ENCODE measurements around the gene CRY1. TPM values are rescaled to one million over a fixed set of nuclear protein-coding genes. Genes with fewer than 3 reads are reported as not detected.
"Not testable (repeated sequence)": the region's sequence is repeated elsewhere in the genome, so short reads cannot be mapped to it uniquely, and the experiment has no call there.

CRY1 gene
- total and polyA plus RNA-seq, 5 experiments from 2014 or later: 26.1 to 37.9 (median 30.7) TPM

DNA sequence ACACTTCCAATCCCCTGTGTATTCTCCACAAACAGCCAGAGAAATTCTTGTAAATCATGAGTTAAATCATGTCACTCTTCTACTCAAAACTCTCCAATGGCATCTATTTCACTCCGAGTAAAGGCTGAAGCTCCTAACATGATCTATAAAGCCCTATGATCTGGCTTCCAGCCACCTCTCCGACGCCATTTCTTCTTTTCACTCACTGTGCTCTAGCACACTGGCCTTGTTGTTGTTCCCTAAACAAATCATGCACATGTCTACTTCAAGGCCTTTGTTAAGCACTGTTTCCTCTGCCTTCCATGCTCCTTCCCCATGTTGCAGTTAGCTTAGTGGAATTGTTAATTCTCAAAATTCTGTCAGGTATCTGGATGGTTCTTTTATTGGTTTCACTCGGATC, 76.3 kb downstream of the CRY1 start:
- peaks cover 0 to 3% (median 0%) of the 10 kb centered on the region in 4 donors for H3K4me1 Mint-ChIP-seq
- ATAC-seq (no peak), DNase-seq (no peak)
- H3K4me3 Mint-ChIP-seq: no peak overlapping the region
- no peaks in the 10 kb centered on the region for H3K27me3 Mint-ChIP-seq
- peaks cover 4 to 53% (median 43%) of the 10 kb centered on the region in 3 donors for H3K36me3 Mint-ChIP-seq
- no peaks in the 10 kb centered on the region for H3K9me3 Mint-ChIP-seq
- POLR2A ChIA-PET: no interaction called here
- no peak overlapping the region for H3K27ac Mint-ChIP-seq

DNA sequence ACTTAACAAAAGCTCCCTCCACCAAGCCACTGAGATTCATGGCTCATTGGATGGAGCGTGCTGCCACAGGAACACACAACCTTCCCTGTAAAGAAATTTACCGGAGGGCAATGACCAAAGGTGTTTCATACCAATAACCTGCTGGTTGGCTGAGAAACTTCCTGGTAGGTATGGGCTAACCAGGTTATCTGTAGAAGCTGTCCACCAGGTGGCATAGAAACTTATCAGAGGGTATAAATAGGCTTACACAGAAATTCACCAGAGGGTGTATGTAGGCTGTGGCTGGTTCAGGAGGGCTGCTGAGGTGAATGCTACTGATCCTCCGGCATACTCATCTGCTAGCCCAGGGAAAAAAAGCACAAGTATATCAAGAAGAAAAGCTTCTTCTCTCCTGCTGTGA, 79.3 kb downstream of the CRY1 start:
- H3K4me1 Mint-ChIP-seq: peaks cover 0 to 3% (median 0%) of the 10 kb centered on the region in 4 donors
- no peaks in the 10 kb centered on the region for H3K27me3 Mint-ChIP-seq
- POLR2A ChIA-PET: no interaction called here
- H3K36me3 Mint-ChIP-seq: peaks cover 4 to 37% (median 36%) of the 10 kb centered on the region in 3 donors
- ATAC-seq (peak; percentile 58 to 61), DNase-seq (peak in 2 of 10 donors; percentile 1 to 4)
- no peaks in the 10 kb centered on the region for H3K9me3 Mint-ChIP-seq
- H3K4me3 Mint-ChIP-seq: no peak overlapping the region
- peak overlapping the region in 1 of 10 donors; percentile 56 for H3K27ac Mint-ChIP-seq

DNA sequence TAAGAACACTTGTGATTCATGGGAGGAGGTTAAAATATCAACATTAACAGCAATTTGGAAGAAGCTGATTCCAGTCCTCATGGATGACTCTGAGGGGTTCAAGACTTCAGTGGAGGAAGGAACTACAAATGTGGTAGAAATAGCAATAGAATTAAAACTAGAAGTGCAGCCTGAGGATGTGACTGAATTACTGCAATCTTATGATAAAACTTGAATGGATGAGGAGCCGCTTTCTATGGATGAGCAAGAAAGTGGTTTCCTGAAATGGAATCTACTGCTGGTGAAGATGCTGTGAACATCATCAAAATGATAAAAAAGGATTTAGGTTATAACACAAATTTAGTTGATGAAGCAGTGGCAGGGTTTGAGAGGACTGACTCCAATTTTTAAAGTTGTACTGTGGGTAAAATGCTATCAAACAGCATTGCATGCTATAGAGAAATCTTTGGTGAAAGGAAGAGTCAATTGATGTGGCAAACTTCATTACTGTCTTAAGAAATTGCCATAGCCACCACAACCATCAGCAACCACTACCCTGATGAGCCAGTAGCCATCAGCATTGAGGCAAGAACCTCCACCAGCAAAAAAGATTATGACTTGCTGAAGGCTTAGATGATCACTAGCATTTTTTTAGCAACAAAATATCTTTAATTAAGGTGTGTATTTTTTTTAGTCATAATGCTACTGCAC, 80.5 kb downstream of the CRY1 start:
- no peaks in the 10 kb centered on the region for H3K27me3 Mint-ChIP-seq
- no peak for DNase-seq
- peaks cover 0 to 3% (median 0%) of the 10 kb centered on the region in 4 donors for H3K4me1 Mint-ChIP-seq
- POLR2A ChIA-PET: no interaction called here
- no peak for ATAC-seq
- H3K27ac Mint-ChIP-seq: no peak overlapping the region
- no peak overlapping the region for H3K4me3 Mint-ChIP-seq
- H3K36me3 Mint-ChIP-seq: peaks cover 3 to 37% (median 30%) of the 10 kb centered on the region in 3 donors
- no peaks in the 10 kb centered on the region for H3K9me3 Mint-ChIP-seq

DNA sequence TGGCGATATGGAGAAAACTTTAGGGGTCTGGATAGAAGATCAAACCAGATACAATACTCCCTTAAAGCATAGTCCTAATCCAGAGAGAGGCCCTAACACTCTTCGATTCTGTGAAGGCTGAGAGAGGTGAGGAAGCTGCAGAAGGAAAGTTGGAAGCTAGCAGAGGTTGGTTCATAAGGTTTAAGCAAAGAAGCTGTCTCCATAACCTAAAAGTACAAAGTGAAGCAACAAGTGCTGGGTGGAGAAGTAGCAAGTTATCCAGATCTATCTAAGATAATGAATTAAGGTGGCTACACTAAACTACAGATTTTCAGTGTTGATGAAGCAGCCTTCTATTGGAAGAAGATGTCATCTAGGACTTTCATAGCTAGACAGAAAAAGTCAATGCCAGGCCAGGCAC, 81.8 kb downstream of the CRY1 start:
- Mint-ChIP-seq H3K9me3 (no peaks in the 10 kb centered on the region), H3K27me3 (no peaks in the 10 kb centered on the region), H3K4me1 (no peaks in the 10 kb centered on the region), H3K4me3 (no peak overlapping the region), H3K27ac (peak overlapping the region in 2 of 10 donors; percentile 3 to 56), H3K36me3 (peaks cover 0 to 29% (median 18%) of the 10 kb centered on the region in 3 donors)
- POLR2A ChIA-PET: no interaction called here
- DNase-seq (no peak), ATAC-seq (no peak)

DNA sequence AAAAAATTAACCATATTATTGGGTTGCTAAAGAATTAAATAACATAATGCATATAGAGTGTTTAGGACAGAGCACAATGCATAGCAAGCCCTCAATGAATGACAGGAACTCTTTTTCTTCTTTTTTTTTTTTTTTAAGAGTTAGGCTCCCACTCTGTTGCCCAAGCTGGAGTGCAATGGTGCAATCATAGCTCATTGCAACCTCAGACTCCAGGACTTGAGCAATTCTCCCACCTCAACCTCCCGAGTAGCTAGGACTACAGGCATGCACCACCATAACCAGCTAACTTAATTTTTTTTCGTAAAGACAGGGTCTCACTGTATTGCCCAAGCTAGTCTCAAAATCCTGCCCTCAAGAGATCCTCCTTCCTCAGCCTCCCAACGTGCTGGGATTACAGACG, 85.9 kb downstream of the CRY1 start:
- Mint-ChIP-seq H3K9me3 (no peaks in the 10 kb centered on the region), H3K36me3 (peaks cover 0 to 28% (median 14%) of the 10 kb centered on the region in 3 donors), H3K4me1 (no peaks in the 10 kb centered on the region), H3K27ac (no peak overlapping the region), H3K4me3 (no peak overlapping the region), H3K27me3 (no peaks in the 10 kb centered on the region)
- ATAC-seq: no peak
- POLR2A ChIA-PET: interaction anchor here (0.7 kb wide), 1 partner anchor 83 kb away, joined by 5 read pairs; no protein-coding TSS in a partner anchor
- no peak for DNase-seq

DNA sequence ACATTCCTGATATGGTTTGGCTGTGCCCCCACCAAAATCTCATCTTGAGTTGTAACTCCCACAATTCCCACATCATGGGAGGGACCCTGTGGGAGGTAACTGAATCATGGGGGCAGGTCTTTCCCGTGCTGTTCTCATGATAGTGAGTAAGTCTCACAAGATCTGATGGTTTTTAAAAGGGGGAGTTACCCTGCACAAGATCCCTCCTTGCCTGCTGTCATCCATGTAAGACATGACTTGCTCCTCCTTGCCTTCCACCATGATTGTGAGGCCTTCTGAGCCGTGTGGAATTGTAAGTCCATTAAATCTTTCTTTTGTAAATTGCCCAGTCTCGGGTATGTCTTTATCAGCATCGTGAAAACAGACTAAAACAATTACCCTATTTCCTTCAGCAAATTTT, 90.7 kb downstream of the CRY1 start:
- POLR2A ChIA-PET, H3K27me3 Mint-ChIP-seq, H3K9me3 Mint-ChIP-seq, H3K4me1 Mint-ChIP-seq, ATAC-seq, H3K27ac Mint-ChIP-seq, DNase-seq, H3K4me3 Mint-ChIP-seq: not testable (repeated sequence)
- peaks cover 3 to 40% (median 26%) of the 10 kb centered on the region in 3 donors for H3K36me3 Mint-ChIP-seq

DNA sequence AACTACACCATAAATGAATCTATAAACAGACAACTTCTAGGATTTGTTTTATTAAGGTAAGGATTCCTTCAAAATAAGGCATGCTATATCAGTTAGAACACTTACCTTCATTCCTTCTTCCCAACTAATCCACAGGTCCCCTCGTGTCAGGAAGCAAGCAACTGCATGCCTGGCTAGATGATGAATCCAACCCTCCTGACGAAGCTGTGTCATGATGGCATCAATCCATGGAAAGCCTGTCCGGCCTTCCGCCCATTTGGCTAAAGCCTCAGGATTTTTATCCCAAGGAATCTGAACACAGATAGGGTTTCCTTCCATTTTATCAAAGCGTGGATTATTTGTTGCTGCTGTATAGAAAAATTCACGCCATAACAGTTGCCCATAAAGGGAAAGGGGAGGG, 93.9 kb downstream of the CRY1 start:
- no peak overlapping the region for H3K4me3 Mint-ChIP-seq
- ATAC-seq (no peak), DNase-seq (no peak)
- no peaks in the 10 kb centered on the region for H3K4me1 Mint-ChIP-seq
- H3K27ac Mint-ChIP-seq: no peak overlapping the region
- POLR2A ChIA-PET: no interaction called here
- peaks cover 9 to 57% (median 42%) of the 10 kb centered on the region in 3 donors for H3K36me3 Mint-ChIP-seq
- no peaks in the 10 kb centered on the region for H3K27me3 Mint-ChIP-seq
- no peaks in the 10 kb centered on the region for H3K9me3 Mint-ChIP-seq

DNA sequence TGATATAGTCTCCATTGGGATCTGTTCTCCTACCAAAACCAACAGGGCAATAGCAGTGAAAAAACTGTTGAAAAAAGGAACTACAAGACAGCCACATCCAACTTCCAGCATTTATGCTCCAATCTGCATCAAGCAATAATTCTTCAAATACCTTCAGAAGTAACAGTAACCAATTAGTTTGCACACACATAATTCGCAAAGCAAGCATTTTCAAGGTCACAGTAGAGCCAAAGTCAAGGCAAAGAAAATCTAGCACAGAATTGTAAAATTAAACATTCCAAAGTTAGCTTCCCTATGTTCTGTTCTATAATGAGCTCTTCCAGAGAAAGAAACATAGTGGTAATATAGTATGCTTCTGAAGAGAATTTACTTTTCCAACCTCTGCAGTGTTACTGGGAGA, 95.4 kb downstream of the CRY1 start:
- ATAC-seq (no peak), DNase-seq (no peak)
- H3K36me3 Mint-ChIP-seq: peaks cover 9 to 57% (median 35%) of the 10 kb centered on the region in 3 donors
- no peaks in the 10 kb centered on the region for H3K4me1 Mint-ChIP-seq
- no peaks in the 10 kb centered on the region for H3K27me3 Mint-ChIP-seq
- H3K27ac Mint-ChIP-seq: peak overlapping the region in 1 of 10 donors; percentile 18
- no peaks in the 10 kb centered on the region for H3K9me3 Mint-ChIP-seq
- POLR2A ChIA-PET: no interaction called here
- H3K4me3 Mint-ChIP-seq: no peak overlapping the region

DNA sequence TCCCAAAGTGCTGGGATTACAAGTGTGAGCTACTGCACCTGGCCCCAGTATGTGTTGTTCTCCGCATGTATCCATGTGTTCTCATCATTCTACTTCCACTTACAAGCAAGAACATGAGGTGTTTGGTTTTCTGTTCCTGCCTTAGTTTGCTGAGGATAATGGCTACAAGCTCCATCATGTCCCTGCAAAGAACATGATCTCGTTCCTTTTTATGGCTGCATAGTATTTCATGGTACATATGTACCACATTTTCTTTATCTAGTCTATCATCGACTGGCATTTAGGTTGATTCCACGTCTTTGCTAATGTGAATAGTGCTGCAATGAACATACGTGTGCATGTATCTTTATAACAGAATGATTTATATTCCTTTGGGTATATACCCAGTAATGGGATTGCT, 97.2 kb downstream of the CRY1 start:
- H3K4me1 Mint-ChIP-seq, H3K9me3 Mint-ChIP-seq, ATAC-seq, POLR2A ChIA-PET, H3K4me3 Mint-ChIP-seq, H3K27ac Mint-ChIP-seq, DNase-seq, H3K27me3 Mint-ChIP-seq: not testable (repeated sequence)
- H3K36me3 Mint-ChIP-seq: peaks cover 9 to 46% (median 24%) of the 10 kb centered on the region in 3 donors

DNA sequence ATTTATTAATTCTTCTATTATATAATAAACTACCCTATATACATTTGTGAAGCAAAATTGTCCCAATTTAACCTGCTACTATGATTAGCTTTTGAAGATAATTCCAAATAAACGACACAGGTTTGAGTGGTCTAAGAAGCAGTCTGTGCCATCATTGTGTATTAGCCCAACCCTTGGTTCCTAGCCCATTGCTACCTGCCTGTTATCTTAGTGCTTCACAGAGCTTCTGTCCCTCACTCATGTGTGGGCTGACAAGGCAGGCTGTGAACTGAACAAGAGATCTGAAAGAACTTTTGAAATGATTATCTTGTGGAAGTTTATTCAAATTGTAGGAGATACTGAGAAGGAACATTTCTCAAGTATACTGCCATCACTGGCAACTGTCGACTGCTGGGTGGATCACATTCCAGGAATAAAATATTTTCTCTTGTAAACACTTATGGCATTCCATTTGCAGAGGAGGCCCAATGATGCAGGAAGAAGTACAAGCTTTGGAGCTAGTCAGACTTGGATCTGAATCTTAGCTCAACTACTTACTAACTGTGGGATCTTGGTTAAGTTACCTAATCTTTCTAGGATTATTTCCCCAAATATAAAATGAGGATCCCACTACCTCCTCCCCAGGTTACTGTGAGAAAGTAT, 98.6 kb downstream of the CRY1 start:
- POLR2A ChIA-PET: no interaction called here
- ATAC-seq (no peak), DNase-seq (no peak)
- no peaks in the 10 kb centered on the region for H3K4me1 Mint-ChIP-seq
- no peaks in the 10 kb centered on the region for H3K9me3 Mint-ChIP-seq
- no peak overlapping the region for H3K4me3 Mint-ChIP-seq
- no peaks in the 10 kb centered on the region for H3K27me3 Mint-ChIP-seq
- peaks cover 9 to 37% (median 22%) of the 10 kb centered on the region in 3 donors for H3K36me3 Mint-ChIP-seq
- peak overlapping the region in 1 of 10 donors; percentile 14 for H3K27ac Mint-ChIP-seq

DNA sequence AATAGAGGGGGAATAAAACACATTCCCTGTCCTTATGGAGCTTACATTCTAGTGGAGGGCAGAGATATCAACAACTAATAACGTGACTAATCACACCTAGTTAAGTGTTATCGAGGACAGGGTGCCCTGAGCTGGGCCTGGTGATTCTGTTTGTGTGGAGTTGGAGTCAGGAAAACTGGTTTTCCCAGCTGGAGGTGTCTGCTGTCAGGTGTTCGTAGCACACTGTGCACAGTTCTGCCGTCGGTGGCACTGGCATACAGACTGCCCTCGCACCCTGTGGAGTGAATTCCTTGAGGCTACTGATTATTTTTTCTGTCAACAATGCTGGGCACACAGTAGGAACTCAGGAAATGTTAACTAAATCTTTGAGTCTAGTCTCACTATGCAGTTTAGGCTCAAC, 105.5 kb downstream of the CRY1 start:
- H3K4me3 Mint-ChIP-seq: peak overlapping the region; percentile 93 to 98 (median 96)
- DNase-seq (no peak), ATAC-seq (no peak)
- peaks cover 0 to 11% (median 0%) of the 10 kb centered on the region in 9 donors for H3K9me3 Mint-ChIP-seq
- H3K36me3 Mint-ChIP-seq: peaks cover 5 to 10% (median 5%) of the 10 kb centered on the region in 3 donors
- H3K27ac Mint-ChIP-seq: peak overlapping the region in 3 of 10 donors; percentile 81 to 95 (median 94)
- POLR2A ChIA-PET: interaction anchor here (1.1 to 2.9 kb wide), 4 partner anchors 9 to 32 kb away, joined by 3 to 26 read pairs (median 4); partner anchors contain the start of gene TMEM263
- H3K27me3 Mint-ChIP-seq: no peaks in the 10 kb centered on the region
- peaks cover 35 to 45% (median 43%) of the 10 kb centered on the region in 4 donors for H3K4me1 Mint-ChIP-seq

DNA sequence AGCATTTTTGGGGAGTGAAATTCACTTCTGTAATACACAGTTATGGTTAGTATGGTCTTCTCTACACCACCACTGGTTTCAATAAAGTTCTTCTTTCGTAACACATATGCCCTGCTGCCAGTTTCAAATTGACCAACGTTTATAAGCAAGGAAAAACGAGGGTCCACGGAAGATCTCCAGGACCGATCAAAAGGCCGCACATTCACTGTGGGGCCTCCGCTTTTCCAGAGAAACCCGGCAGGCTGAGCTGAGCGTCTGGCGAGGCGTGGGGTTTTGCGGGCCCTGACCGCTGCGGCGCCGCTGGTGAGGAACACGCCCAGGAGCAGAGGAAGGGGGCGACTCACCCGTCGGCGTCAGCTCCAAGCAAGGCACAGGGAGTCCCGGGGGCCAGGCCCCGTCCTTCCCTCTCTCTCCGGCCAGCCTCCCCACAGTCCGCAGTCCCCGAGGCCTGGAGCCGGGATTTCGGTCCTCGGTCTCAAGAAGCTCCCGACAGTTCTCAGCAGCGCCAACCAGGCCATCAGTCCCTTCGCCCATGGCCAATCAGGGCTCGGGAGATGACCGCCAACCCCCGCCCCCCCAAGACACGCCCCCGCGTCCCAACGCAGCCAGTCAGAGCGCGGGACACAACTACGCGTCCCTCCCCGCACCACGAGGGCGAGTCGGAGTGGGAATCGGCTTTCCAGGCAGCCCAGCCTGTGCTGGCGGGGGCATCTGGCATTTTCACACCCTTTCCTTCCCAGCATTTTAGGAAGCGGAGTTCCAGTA, 106.5 kb downstream of the CRY1 start, which contains the start of gene MTERF2:
Gene MTERF2, minus strand, starts transcription at position 522 of the 765 bp plus-strand sequence. CDS start 8,432 bp downstream, outside the sequence.
- POLR2A ChIA-PET: interaction anchor here (1.1 to 2.9 kb wide), 5 partner anchors 10 to 107 kb away, joined by 3 to 26 read pairs (median 5); partner anchors contain the start of genes CRY1 and TMEM263
- peak; percentile 62 to 86 (median 74) for DNase-seq
- H3K27ac Mint-ChIP-seq: peak within 1 kb of the TSS; percentile 68 to 95 (median 92)
- peak; percentile 96 to 97 for ATAC-seq
- H3K4me3 Mint-ChIP-seq: peak within 1 kb of the TSS; percentile 93 to 98 (median 96)
- no peaks in the 10 kb centered on the region for H3K27me3 Mint-ChIP-seq
- H3K36me3 Mint-ChIP-seq: peaks cover 5 to 8% (median 5%) of the 10 kb centered on the region in 3 donors
- H3K4me1 Mint-ChIP-seq: peaks cover 35 to 47% (median 45%) of the 10 kb centered on the region in 4 donors
- H3K9me3 Mint-ChIP-seq: peaks cover 0 to 11% (median 0%) of the 10 kb centered on the region in 9 donors

Data from naive thymus-derived CD8-positive, alpha-beta T cell (primary cell).